ENCODE results near the gene TSPAN6.

The TSPAN6 gene

GRCh38 chrX:100636321-100636991 lies at the start of gene TSPAN6:
TSS of gene TSPAN6 (minus strand) at chrX:100636806. CDS start at chrX:100636694, 112 bp downstream.
- Mint-ChIP-seq H3K27me3 (ENCODE audit: low read depth) (peaks cover 3% of the 10 kb centered on the region), H3K9me3 (peaks cover under 1% of the 10 kb centered on the region), H3K27ac (peak within 1 kb of the TSS; percentile 86 to 96 (median 95)), H3K4me3 (peak within 1 kb of the TSS; percentile 95), H3K36me3 (ENCODE audit: low read depth) (peaks cover 14% of the 10 kb centered on the region), H3K4me1 (peaks cover 11% of the 10 kb centered on the region)
- TF ChIP-seq CTCF (IDR thresholded peaks at IDR 0.05; ENCODE audit: unreplicated experiment in 3 of 3), result peak; percentile 43 to 58 (median 47)

- TF ChIP-seq CTCF (IDR thresholded peaks at IDR 0.05; ENCODE audit: unreplicated experiment in 3 of 3), result peak in 1 of 3 experiments; percentile 10
- Mint-ChIP-seq H3K9me3 (no peaks in the 10 kb centered on the region), H3K36me3 (ENCODE audit: low read depth) (no peaks in the 10 kb centered on the region), H3K4me3 (no peak overlapping the region), H3K4me1 (no peaks in the 10 kb centered on the region), H3K27ac (no peak overlapping the region), H3K27me3 (ENCODE audit: low read depth) (no peaks in the 10 kb centered on the region)
Measured at GRCh38 chrX:100685997-100686305, 49.3 kb upstream of the TSPAN6 start.

GRCh38 chrX:100685284-100685996 lies 48.8 kb upstream of the TSPAN6 start:
- Mint-ChIP-seq H3K9me3 (no peaks in the 10 kb centered on the region), H3K4me3 (no peak overlapping the region), H3K36me3 (ENCODE audit: low read depth) (no peaks in the 10 kb centered on the region), H3K4me1 (no peaks in the 10 kb centered on the region), H3K27ac (no peak overlapping the region), H3K27me3 (ENCODE audit: low read depth) (no peaks in the 10 kb centered on the region)
- TF ChIP-seq CTCF (IDR thresholded peaks at IDR 0.05; ENCODE audit: unreplicated experiment in 3 of 3), result peak; percentile 76 to 85 (median 78)

- H3K4me1 Mint-ChIP-seq, result no peaks in the 10 kb centered on the region
- H3K4me3 Mint-ChIP-seq, result no peak overlapping the region
- H3K36me3 Mint-ChIP-seq (ENCODE audit: low read depth), result no peaks in the 10 kb centered on the region
- no peak for TF ChIP-seq CTCF (IDR thresholded peaks at IDR 0.05; ENCODE audit: unreplicated experiment in 3 of 3)
- H3K9me3 Mint-ChIP-seq, result no peaks in the 10 kb centered on the region
- H3K27me3 Mint-ChIP-seq (ENCODE audit: low read depth), result no peaks in the 10 kb centered on the region
- H3K27ac Mint-ChIP-seq, result no peak overlapping the region
Measured at GRCh38 chrX:100682939-100683338, 46.3 kb upstream of the TSPAN6 start.

GRCh38 chrX:100681599-100681998 lies 45.0 kb upstream of the TSPAN6 start:
- H3K27ac Mint-ChIP-seq, result no peak overlapping the region
- H3K36me3 Mint-ChIP-seq (ENCODE audit: low read depth), result peaks cover 3% of the 10 kb centered on the region
- H3K27me3 Mint-ChIP-seq (ENCODE audit: low read depth), result no peaks in the 10 kb centered on the region
- H3K4me3 Mint-ChIP-seq, result no peak overlapping the region
- peaks cover 5% of the 10 kb centered on the region for H3K4me1 Mint-ChIP-seq
- TF ChIP-seq CTCF (IDR thresholded peaks at IDR 0.05; ENCODE audit: unreplicated experiment in 3 of 3), result no peak
- H3K9me3 Mint-ChIP-seq, result no peaks in the 10 kb centered on the region

GRCh38 chrX:100680756-100681155 lies 44.1 kb upstream of the TSPAN6 start:
- Mint-ChIP-seq H3K27ac (no peak overlapping the region), H3K27me3 (ENCODE audit: low read depth) (no peaks in the 10 kb centered on the region), H3K4me1 (peaks cover 5% of the 10 kb centered on the region), H3K9me3 (no peaks in the 10 kb centered on the region), H3K36me3 (ENCODE audit: low read depth) (peaks cover 3% of the 10 kb centered on the region), H3K4me3 (no peak overlapping the region)
- no peak for TF ChIP-seq CTCF (IDR thresholded peaks at IDR 0.05; ENCODE audit: unreplicated experiment in 3 of 3)
